Neutrophil (primary cell): ENCODE data around the gene EP400.
A peak's percentile ranks its signal among the peaks of the same experiment; 100 is the strongest.
"Not testable (repeated sequence)": the region's sequence is repeated elsewhere in the genome, so short reads cannot be mapped to it uniquely, and the experiment has no call there.

Source experiments
- H3K27ac ChIP-seq: fragments of 200-600 bp; sonication (generic); 2 replicates; pipeline ENCODE4 v1.5.1; 2016; ENCODE audit warnings: mild to moderate bottlenecking, moderate library complexity
- H3K27me3 ChIP-seq: fragments of 200-600 bp; sonication (generic); 2 replicates; pipeline ENCODE4 v1.6.0; 2016; ENCODE audit warnings: mild to moderate bottlenecking
- H3K36me3 ChIP-seq: fragments of 200-600 bp; sonication (generic); 2 replicates; pipeline ENCODE4 v1.5.1; 2017
- H3K4me1 ChIP-seq, 2 experiments: fragments of 200-600 bp in 1 of 2; sonication (generic) in 1 of 2; 1 replicate in 1 of 2; 2 replicates in 1 of 2; pipeline versions ENCODE4 v1.5.1 to v1.6.1; 2013 to 2016; ENCODE audit warnings: low read depth in 1 of 2, low read length in 1 of 2, mild to moderate bottlenecking in 1 of 2, moderate library complexity in 1 of 2; ENCODE audit not compliant: control insufficient read depth in 1 of 2, insufficient read depth in 1 of 2
- H3K4me3 ChIP-seq, 2 experiments: fragments of 200-600 bp in 1 of 2; sonication (generic) in 1 of 2; 1 replicate in 1 of 2; 2 replicates in 1 of 2; pipeline ENCODE4 v1.5.1; 2013 to 2016; ENCODE audit warnings: low read depth in 1 of 2, low read length in 1 of 2, mild to moderate bottlenecking in 1 of 2, moderate library complexity in 1 of 2
- H3K9me3 ChIP-seq: fragments of 200-600 bp; sonication (generic); 2 replicates; pipeline ENCODE4 v1.5.1; 2016
- CTCF ChIP-seq: fragments of 200-600 bp; sonication (generic); IDR thresholded peaks from 2 replicates; pipeline ENCODE4 v1.5.1; 2016; ENCODE audit warnings: antibody characterized with exemption

The EP400 gene

GRCh38 chr12:132079200-132079599 lies 129.5 kb downstream of the EP400 start:
- no peak overlapping the region for H3K27ac ChIP-seq
- H3K9me3 ChIP-seq: peaks cover 3% of the 10 kb centered on the region
- peaks cover 6 to 7% of the 10 kb centered on the region in 2 experiments for H3K4me1 ChIP-seq
- no peak for TF ChIP-seq CTCF
- H3K4me3 ChIP-seq: no peak overlapping the region
- peaks cover 58% of the 10 kb centered on the region for H3K36me3 ChIP-seq
- H3K27me3 ChIP-seq: no peaks in the 10 kb centered on the region

DNA sequence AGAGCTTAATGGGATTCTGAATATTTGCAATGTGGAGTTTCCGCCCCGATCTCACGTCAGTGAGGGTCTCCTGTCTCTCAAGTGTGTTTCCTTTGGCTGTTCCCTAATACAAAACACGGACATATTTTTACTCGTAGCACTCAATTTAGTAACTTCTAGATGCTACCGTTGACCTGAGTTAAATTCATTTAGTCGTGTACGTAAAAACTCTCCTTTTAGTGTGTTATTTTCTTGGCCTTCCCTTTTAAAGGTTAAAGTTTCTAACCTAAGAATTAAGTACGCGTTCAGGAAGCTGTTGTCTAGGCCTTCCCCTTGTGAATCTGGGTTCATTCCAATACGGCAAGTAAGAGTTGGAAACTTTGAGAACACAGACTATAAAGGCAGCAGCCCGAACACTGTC lies 130.0 kb downstream of the EP400 start:
- Histone ChIP-seq H3K9me3 (peaks cover 3% of the 10 kb centered on the region), H3K4me3 (no peak overlapping the region), H3K36me3 (peaks cover 55% of the 10 kb centered on the region), H3K27ac (no peak overlapping the region), H3K27me3 (no peaks in the 10 kb centered on the region), H3K4me1 (peaks cover 6 to 8% of the 10 kb centered on the region in 2 experiments)
- TF ChIP-seq CTCF: no peak

- H3K9me3 ChIP-seq, H3K27me3 ChIP-seq, H3K27ac ChIP-seq, H3K4me3 ChIP-seq: not testable (repeated sequence)
- Histone ChIP-seq H3K4me1 (peaks cover 12 to 14% of the 10 kb centered on the region in 2 experiments), H3K36me3 (peaks cover 47% of the 10 kb centered on the region)
Observed at GRCh38 chr12:132080515-132080914, 130.8 kb downstream of the EP400 start.

DNA sequence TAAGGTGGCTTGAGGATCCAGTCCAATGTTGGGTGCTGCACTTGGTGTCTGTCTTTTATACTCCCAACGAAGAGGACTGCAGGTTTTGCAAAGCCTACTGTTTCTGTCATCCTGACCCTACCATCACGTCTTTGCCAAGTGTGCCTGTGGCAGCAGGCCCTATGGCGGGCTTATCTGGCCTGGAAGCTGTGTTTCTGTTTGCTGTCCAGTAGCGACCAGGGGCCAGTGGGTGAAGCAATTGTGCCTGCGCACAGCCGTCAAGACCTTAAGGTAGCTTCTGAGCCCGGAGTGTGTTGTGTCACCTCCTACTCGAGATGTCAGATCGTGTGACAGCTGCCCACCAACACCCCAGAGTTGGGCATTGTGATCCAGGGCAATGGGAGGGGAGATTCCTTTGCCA lies 131.7 kb downstream of the EP400 start:
- Histone ChIP-seq H3K27ac (no peak overlapping the region), H3K27me3 (no peaks in the 10 kb centered on the region), H3K4me3 (no peak overlapping the region), H3K4me1 (peaks cover 12 to 14% of the 10 kb centered on the region in 2 experiments), H3K36me3 (peaks cover 38% of the 10 kb centered on the region), H3K9me3 (peaks cover 3% of the 10 kb centered on the region)
- TF ChIP-seq CTCF: no peak

DNA sequence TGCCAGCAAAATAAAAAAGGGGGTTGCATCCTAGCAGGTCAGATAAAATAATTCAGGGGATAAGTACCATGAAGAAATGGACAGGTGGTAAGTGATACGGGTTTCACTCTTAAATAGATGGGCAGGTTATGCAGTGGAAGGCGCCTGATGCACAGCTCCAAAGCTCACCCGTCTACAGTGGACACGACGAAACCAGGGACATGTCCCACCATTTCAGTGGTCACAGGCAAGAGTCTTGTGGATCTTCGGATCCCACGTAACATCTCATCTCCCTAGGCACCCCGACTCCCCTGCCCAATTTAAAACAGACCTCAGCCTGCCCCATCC lies 133.8 kb downstream of the EP400 start:
- H3K4me3 ChIP-seq: peak overlapping the region; percentile 48 to 90
- no peak for TF ChIP-seq CTCF
- no peak overlapping the region for H3K27ac ChIP-seq
- H3K9me3 ChIP-seq: no peaks in the 10 kb centered on the region
- peaks cover 16% of the 10 kb centered on the region for H3K36me3 ChIP-seq
- peaks cover 12 to 14% of the 10 kb centered on the region in 2 experiments for H3K4me1 ChIP-seq
- no peaks in the 10 kb centered on the region for H3K27me3 ChIP-seq

- TF ChIP-seq CTCF: peak; percentile 39
- Histone ChIP-seq H3K27me3 (no peaks in the 10 kb centered on the region), H3K36me3 (peaks cover 13% of the 10 kb centered on the region), H3K9me3 (no peaks in the 10 kb centered on the region), H3K4me1 (peaks cover 12 to 14% of the 10 kb centered on the region in 2 experiments), H3K4me3 (peak overlapping the region; percentile 75 to 90), H3K27ac (peak overlapping the region; percentile 76)
Observed at GRCh38 chr12:132083941-132084620, 134.3 kb downstream of the EP400 start.
